HEK293T (cell line): Measurements from ENCODE around the gene MET.

ENCODE experiments used
- FOXA1 ChIP-seq: fragments of 450-650 bp; IDR thresholded peaks from 2 replicates; pipeline ENCODE4 v1.6.1; 2016; ENCODE audit warnings: mild to moderate bottlenecking
- FOXK2 ChIP-seq: fragments of 450-650 bp; IDR thresholded peaks from 2 replicates; pipeline ENCODE4 v1.6.1; 2016; ENCODE audit warnings: mild to moderate bottlenecking
- L3MBTL2 ChIP-seq: fragments of 450-650 bp; conservative IDR thresholded peaks from 2 replicates; pipeline ENCODE4 v1.6.1; 2016; ENCODE audit warnings: mild to moderate bottlenecking
- SP1 ChIP-seq: fragments of 450-650 bp; IDR thresholded peaks from 2 replicates; pipeline ENCODE4 v1.6.1; 2017
- SUZ12 ChIP-seq: fragments of 450-650 bp; IDR thresholded peaks from 2 replicates; pipeline ENCODE4 v1.6.1; 2016; ENCODE audit warnings: mild to moderate bottlenecking
- TARDBP ChIP-seq: fragments of 450-650 bp; IDR thresholded peaks from 2 replicates; pipeline ENCODE4 v1.6.1; 2016
- ZNF384 ChIP-seq: fragments of 450-650 bp; IDR thresholded peaks from 2 replicates; pipeline ENCODE4 v1.6.1; 2016

- TF ChIP-seq TARDBP: no peak
- TF ChIP-seq SP1: no peak
- no peak for TF ChIP-seq FOXK2
- no peak for TF ChIP-seq L3MBTL2
- TF ChIP-seq ZNF384: no peak
- no peak for TF ChIP-seq SUZ12
- no peak for TF ChIP-seq FOXA1
Observed at GRCh38 chr7:116715077-116715476, 43.1 kb downstream of the MET start.
